Lung (tissue), 12 donors: Measurements from ENCODE around the gene DRC7. TPM values are rescaled to one million over a fixed set of nuclear protein-coding genes. Genes with fewer than 3 reads are reported as not detected.

ENCODE experiments used
- ATAC-seq: fragments of 200-7000 bp; cut with Tn5 transposase; one replicate; pipeline ENCODE4 v1.9.1; 2020; ENCODE audit warnings: moderate number of reproducible peaks; ENCODE audit not compliant: insufficient read depth, low FRiP score
- DNase-seq, 3 donors: peaks; one replicate each; pipeline ENCODE4 v3.0.0-alpha.2; 2013 to 2017
- H3K27ac ChIP-seq, 2 donors: one replicate each; pipeline ENCODE4 v1.5.1; 2013; ENCODE audit warnings: mild to moderate bottlenecking in 2 of 2, moderate library complexity in 2 of 2, control low read depth in 1 of 2, inconsistent platforms in 1 of 2, low read depth in 1 of 2, low read length in 1 of 2
- H3K27me3 ChIP-seq, 3 donors: one replicate each; pipeline ENCODE4 v1.5.1; 2013; ENCODE audit warnings: low read length in 2 of 3; ENCODE audit not compliant: control insufficient read depth in 3 of 3, insufficient read depth in 3 of 3
- H3K36me3 ChIP-seq, 4 donors: one replicate each; pipeline ENCODE4 v1.5.1; 2013; ENCODE audit warnings: low read length in 4 of 4, mild to moderate bottlenecking in 1 of 4, moderate library complexity in 1 of 4; ENCODE audit not compliant: control insufficient read depth in 4 of 4, insufficient read depth in 4 of 4
- H3K4me1 ChIP-seq, 5 donors: one replicate each; pipeline ENCODE4 v1.5.1; 2013; ENCODE audit warnings: low read length in 5 of 5, mild to moderate bottlenecking in 2 of 5, moderate library complexity in 1 of 5; ENCODE audit not compliant: control insufficient read depth in 5 of 5, insufficient read depth in 5 of 5
- H3K4me3 ChIP-seq: one replicate; pipeline ENCODE4 v1.5.1; 2013; ENCODE audit warnings: mild to moderate bottlenecking, control low read depth, moderate library complexity
- H3K9ac ChIP-seq, 2 donors: one replicate each; pipeline ENCODE4 v1.5.1; 2013; ENCODE audit warnings: low read length in 2 of 2, control low read depth in 1 of 2; ENCODE audit not compliant: insufficient read depth in 1 of 2
- H3K9me3 ChIP-seq, 4 donors: one replicate each; pipeline ENCODE4 v1.5.1; 2013; ENCODE audit warnings: low read length in 3 of 4, mild to moderate bottlenecking in 1 of 4, moderate library complexity in 1 of 4; ENCODE audit not compliant: control insufficient read depth in 4 of 4, insufficient read depth in 3 of 4
- CTCF ChIP-seq: IDR thresholded peaks from 2 replicates; pipeline ENCODE4 v1.5.1; 2012; ENCODE audit warnings: mild to moderate bottlenecking; ENCODE audit errors: control extremely low read depth, extremely low read depth
- WGBS, 2 donors: extraction: QIAGEN DNeasy Blood & Tissue Kit; methylation state at CpG; one replicate each; pipeline ENCODE4 v1.1.7; 2013; 5-methylcytosine and 5-hydroxymethylcytosine counted together
- polyA plus RNA-seq, 2 donors: library from polyadenylated mRNA; stranded (reverse); fragments of 200-250 nt; gene quantifications; one replicate each; pipeline ENCODE4 v1.2.1, GENCODE V29; 2013
- total RNA-seq, 2 donors: library from RNA; depleted of rRNA in 1 of 2; stranded (reverse); fragments of >200 nt in 1 of 2; gene quantifications; one replicate each; pipeline ENCODE4 v1.2.1, GENCODE V29; 2014 to 2021
- donor health status: control.
- donor health status: control.
- donor health status: Bipolar disorder and iron deficiency.
- donor health status: healthy.
- donor health status: DM: yes; HTN: yes; CAD: no.

The DRC7 gene
- total and polyA plus RNA-seq, 4 donors = 2.5 to 10.9 (median 6.4) TPM

- ATAC-seq = no peak
- no peak for TF ChIP-seq CTCF
These were observed 44.2 kb downstream of the DRC7 start for GRCh38 chr16:57738844-57739243.

GRCh38 chr16:57739756-57740422 lies 45.3 kb downstream of the DRC7 start:
- ATAC-seq (no peak), DNase-seq (no peak)
- Histone ChIP-seq H3K4me3 (no peak overlapping the region), H3K9ac (no peak overlapping the region), H3K27ac (no peak overlapping the region), H3K27me3 (no peaks in the 10 kb centered on the region), H3K36me3 (peaks cover 0 to 19% (median 4%) of the 10 kb centered on the region in 4 donors), H3K4me1 (peaks cover 0 to 14% (median 8%) of the 10 kb centered on the region in 5 donors), H3K9me3 (no peaks in the 10 kb centered on the region)
- WGBS, 2 donors = 96 to 98% methylated on average over 18 of the region's 18 CpGs
- no peak for TF ChIP-seq CTCF

More at GRCh38 chr16:57738844-57739243, 44.2 kb downstream of the DRC7 start:
- Histone ChIP-seq H3K9me3 (no peaks in the 10 kb centered on the region), H3K36me3 (peaks cover 0 to 15% (median 2%) of the 10 kb centered on the region in 4 donors), H3K27me3 (no peaks in the 10 kb centered on the region), H3K4me1 (peaks cover 0 to 20% (median 9%) of the 10 kb centered on the region in 5 donors), H3K4me3 (no peak overlapping the region), H3K27ac (no peak overlapping the region), H3K9ac (no peak overlapping the region)
- DNase-seq = no peak
- 96 to 98% methylated on average over 7 of the region's 7 CpGs for WGBS, 2 donors

GRCh38 chr16:57740423-57741071 lies 45.9 kb downstream of the DRC7 start:
- no peaks in the 10 kb centered on the region for H3K9me3 ChIP-seq
- H3K4me1 ChIP-seq = peaks cover 0 to 14% (median 8%) of the 10 kb centered on the region in 5 donors
- DNase-seq (no peak), ATAC-seq (no peak)
- H3K27ac ChIP-seq = no peak overlapping the region
- no peaks in the 10 kb centered on the region for H3K27me3 ChIP-seq
- 94 to 95% methylated on average over 24 of the region's 24 CpGs for WGBS, 2 donors
- H3K9ac ChIP-seq = no peak overlapping the region
- no peak for TF ChIP-seq CTCF
- H3K36me3 ChIP-seq = peaks cover 0 to 19% (median 4%) of the 10 kb centered on the region in 4 donors
- H3K4me3 ChIP-seq = no peak overlapping the region
